Esophagus muscularis mucosa (tissue), 3 donors: ENCODE data around the gene SLC5A8.

Experiments used
- POLR2A ChIP-seq: fragments of 450-650 bp; IDR thresholded peaks from one replicate; pipeline ENCODE4 v1.6.1; 2017; ENCODE audit warnings: antibody characterized with exemption, moderate library complexity, mild to moderate bottlenecking, low read depth
- POLR2AphosphoS5 ChIP-seq, 2 donors: sonication (generic); formaldehyde crosslinking; IDR thresholded peaks; one replicate each; pipeline ENCODE4 v1.6.1; 2017; ENCODE audit warnings: antibody characterized with exemption in 2 of 2
- TF ChIP-seq, protein P1 (sequence below), 3 experiments: fragments of 200-600 bp in 2 of 3; fragments of 450-650 bp in 1 of 3; sonication (generic) in 2 of 3; IDR thresholded peaks; one replicate each; pipeline ENCODE4 v1.5.1; 2017 to 2019; ENCODE audit warnings: antibody characterized with exemption in 3 of 3, mild to moderate bottlenecking in 2 of 3, moderate library complexity in 1 of 3

DNA sequence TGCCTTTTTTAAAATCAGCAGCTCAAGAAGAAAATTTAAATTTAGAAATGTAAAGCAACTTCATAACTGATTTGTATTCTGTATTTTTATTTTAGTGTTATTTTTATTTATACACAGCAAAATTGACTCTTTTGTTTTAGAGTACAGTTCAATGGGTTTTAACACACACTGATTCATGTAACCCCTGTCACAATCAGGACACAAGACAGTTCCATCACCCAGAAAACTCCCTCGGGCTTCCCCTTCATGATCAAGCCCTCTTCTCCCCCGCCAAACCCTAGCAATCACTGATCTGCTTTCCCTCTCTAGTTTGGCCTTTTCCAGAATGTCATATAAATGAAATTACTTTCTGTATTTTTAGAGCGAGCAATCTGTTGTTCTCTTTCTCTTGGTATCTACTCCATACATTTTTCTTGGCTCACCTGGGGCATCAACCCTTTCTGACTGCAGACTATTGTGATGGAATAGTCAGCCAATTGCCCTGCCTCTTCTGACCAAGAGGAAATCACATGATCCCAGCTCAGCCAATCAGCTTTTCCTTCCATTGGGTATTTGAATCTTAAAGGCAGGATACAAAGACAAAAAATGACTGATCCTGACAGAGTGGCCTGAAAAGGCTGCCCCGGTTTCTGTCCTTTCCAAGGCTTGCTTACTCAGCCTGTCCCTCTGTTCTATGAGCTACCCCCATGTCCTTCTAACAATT is 5.3 kb downstream of the SLC5A8 start:
- TF ChIP-seq, protein P1, sequence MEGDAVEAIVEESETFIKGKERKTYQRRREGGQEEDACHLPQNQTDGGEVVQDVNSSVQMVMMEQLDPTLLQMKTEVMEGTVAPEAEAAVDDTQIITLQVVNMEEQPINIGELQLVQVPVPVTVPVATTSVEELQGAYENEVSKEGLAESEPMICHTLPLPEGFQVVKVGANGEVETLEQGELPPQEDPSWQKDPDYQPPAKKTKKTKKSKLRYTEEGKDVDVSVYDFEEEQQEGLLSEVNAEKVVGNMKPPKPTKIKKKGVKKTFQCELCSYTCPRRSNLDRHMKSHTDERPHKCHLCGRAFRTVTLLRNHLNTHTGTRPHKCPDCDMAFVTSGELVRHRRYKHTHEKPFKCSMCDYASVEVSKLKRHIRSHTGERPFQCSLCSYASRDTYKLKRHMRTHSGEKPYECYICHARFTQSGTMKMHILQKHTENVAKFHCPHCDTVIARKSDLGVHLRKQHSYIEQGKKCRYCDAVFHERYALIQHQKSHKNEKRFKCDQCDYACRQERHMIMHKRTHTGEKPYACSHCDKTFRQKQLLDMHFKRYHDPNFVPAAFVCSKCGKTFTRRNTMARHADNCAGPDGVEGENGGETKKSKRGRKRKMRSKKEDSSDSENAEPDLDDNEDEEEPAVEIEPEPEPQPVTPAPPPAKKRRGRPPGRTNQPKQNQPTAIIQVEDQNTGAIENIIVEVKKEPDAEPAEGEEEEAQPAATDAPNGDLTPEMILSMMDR (IDR thresholded peaks at IDR 0.05) = no peak
- TF ChIP-seq POLR2A (no peak), POLR2AphosphoS5 (IDR thresholded peaks at IDR 0.05) (no peak)
